NCI-H1092 treated with DMSO at 0.1 percent for 48 hours (cell line): ENCODE data around the gene PPP3CA.
"Not testable (repeated sequence)": the region's sequence is repeated elsewhere in the genome, so short reads cannot be mapped to it uniquely, and the experiment has no call there.

Experiments
- DNase-seq: peaks from one replicate; lab custom pipeline; 2025; lab: John Stamatoyannopoulos, UW

PPP3CA gene

DNA sequence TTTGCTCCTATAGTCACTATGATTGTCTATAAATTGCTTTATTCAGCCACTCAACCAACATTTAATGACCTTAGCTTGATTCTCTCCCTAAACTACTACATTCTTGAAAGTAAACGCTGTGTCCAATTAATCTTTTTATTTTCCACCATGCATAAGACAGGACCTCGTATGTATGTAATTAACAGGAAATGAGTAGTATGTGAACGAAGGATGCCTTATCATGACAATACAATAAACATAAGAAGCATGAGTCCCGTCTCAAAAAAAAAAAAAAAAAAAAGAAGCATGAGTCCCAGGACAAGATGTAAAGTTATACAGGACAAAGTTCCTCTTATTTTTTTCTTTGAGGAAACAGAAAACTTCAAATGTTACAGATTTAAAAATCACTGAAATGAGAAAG, 92.5 kb downstream of the PPP3CA start:
- no peak for DNase-seq

DNA sequence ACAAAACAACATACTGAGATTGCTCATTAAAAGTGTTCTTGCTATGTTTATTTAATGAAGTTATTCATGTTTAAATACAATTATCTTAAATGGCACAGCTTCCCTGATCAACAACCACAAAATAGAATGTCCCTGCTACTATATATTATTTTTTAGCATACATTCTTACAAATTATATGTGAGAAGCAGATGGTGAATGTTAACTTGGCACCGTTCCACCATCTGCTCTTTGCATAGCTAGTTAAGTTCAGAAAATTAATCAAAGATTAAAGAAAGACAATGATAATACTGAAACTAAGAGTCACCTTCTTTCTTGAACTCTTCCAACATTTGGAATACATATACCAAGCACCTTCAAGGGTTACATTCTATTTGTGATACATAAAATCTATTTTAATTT, 94.2 kb downstream of the PPP3CA start:
- DNase-seq: no peak

DNA sequence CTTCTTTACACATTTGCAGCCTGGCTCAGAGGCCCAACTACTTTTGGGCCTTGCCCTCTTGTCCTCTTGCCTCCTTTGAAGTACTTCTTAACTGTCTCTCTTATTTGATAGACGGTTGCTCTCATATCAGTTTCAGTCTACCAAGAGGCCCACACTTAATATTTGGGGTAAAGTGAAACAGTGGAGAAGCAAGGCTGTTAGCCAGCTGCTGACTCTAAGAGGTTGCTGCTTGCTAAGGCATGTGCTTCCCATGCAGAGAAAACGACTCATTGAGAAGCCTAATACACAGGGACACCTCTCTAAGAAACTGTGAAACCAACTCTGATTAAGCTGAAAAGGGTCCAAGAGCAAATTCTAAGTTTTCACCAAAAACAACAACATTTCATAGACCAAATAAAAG, 94.6 kb downstream of the PPP3CA start:
- no peak for DNase-seq

DNA sequence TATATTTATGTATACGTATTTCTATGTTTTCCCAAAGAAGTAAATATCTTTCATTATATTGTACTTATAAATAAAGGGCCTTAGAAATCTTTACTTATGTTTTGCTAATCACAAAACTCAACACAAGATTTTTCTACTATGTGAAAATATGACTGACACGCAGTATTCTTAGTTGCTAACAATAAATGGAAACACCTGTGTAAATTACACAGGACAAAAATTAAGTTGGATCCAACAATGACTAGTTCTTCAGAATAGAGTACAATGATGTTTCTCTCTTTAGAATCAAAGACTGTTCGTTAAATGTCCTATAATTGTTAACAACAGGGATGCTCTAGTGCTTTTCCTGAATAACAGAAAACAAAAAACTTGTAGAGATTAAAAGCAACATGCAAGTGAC, 96.1 kb downstream of the PPP3CA start:
- no peak for DNase-seq

DNA sequence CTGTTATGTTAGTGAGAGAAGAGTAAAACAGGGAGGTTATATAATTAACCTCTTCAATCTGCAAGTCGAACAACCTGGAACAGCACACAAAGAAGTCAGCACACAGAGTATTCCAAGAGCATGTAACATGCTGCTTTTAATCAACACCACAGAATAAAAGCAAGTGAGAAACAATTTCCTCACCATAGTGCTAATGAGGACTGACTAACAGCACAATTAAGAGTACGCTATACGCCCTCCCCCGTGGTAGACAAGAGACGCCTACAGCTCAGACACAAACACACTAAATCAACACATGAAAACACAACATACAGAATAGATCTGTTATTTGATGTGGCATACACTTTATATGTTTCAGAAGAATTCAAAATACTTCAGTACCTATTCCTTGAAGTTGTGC, 103.0 kb downstream of the PPP3CA start:
- DNase-seq: no peak

DNA sequence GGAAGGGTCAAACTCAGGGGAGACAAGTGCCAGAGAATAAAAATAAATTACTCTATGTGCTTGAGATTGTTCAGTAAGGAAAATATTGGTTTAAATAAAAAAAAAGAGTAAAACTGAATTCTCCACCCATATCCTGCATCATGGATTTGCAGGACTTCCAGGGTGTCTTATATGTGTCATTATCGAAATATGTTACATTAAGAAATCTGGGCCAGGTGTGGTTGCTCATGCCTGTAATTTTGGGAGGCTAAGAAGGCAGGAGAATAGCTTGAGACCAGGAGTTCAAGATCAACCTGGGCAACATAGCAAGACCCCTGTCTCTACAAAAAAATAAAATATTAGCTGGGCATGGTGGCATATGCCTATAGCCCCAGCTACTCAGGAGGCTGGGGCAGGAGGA, 104.9 kb downstream of the PPP3CA start:
- DNase-seq: no peak

DNA sequence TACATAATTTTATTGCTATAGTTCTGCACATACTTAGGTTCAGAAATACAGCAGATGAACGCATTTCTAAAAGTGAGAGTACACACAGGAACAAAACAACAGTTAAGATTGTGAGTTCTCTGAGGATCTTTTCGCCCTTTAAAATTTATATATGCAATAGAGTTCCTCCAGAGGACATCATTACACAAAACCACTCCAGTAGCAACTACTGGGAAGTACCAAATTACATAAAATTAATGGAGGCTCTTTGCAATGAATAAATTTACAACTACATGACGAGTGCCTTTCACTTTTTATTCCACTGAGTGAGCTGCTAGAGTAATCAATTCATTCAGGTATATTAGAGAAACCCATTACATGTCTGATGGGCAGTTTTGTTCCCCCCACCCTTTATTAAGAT, 107.2 kb downstream of the PPP3CA start:
- no peak for DNase-seq

DNA sequence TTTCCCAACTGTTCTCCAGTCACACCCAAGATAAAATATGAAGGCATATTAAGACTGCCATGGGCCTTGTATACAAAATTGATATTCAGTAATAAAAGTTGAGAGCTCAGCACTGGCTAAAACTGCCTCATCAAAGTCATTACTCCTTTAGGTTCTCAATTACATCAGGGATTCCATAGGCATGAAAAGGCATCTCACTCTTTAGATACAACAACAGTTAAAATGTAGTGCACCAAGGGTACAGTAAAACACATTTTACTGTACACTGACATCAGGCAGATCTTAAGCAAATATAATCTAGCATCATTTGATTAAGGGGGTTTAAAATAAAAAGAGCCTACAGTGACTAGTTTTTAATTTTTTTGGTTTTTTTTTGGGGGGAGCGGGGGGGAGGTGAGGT, 107.7 kb downstream of the PPP3CA start:
- no peak for DNase-seq

DNA sequence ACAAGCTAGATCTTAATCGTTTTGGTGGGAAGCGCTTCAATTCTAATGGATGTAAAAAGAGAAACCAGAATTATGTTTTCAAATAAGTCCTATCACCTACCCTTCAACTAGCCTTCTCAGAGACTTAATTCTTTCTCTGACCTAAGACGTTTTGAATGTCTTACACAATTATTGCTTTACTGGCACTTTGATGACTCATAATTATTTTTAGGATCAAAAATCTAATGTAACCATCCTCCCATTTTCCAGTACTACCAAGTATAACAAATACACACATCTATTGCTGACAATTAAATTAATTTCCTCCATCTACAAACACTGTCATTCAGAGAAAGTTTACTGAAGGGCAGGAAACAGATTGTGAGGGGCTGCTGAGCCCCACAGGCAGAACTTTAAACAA, 108.6 kb downstream of the PPP3CA start:
- DNase-seq: no peak

DNA sequence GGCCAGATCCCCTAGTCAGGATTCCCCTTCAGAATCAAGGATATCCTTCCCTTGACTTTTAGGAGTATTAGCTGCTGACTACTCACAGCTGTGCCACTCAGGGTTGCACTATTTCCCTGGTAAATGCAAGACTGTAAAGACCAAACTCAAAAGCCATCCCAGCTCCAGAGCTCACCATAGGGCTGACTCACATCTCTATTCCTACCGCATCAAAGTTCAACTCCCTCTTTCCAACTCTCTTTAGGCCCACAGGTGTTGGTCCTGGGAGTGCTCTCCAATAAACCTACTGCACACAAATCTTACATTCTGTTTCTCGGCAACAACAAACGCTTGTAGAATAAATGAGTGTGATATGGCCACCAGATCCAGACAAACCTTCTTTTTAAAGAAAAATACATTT, 109.6 kb downstream of the PPP3CA start:
- DNase-seq: no peak

DNA sequence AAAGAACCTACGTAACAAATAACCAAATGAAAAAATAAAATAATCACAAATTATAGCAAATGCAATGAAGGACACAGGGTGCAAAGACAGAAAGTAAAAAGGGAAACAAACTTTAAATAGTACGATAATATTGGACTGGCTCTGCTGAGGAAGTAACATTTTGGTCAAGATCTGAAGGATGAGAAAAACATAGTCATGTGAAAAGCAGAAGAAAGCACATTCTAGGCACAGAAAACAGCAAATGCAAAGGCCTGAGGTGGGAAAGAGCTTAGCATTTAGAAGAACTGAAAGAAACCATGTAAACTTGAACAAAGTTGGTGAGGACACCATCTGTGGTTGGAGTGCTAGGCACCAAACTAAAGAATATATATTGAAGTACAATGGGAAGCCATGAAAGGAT, 111.2 kb downstream of the PPP3CA start:
- no peak for DNase-seq

DNA sequence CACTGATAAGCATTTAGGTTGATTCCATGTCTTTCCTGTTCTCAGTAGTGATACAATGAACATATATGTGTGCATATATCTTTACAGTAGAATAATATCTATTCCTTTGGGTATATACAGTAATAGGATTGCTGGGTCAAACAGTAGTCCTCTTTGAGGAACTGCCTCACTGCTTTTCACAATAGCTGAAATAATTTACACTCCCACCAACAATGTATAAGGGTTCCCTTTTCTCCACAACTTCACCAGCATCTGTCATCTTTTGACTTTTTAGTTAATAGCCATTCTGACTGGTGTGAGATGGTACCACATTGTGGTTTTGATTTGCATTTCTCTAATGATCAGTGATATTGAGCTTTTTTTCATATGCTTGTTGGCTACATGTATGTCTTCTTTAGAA, 113.2 kb downstream of the PPP3CA start:
- not testable (repeated sequence) for DNase-seq

DNA sequence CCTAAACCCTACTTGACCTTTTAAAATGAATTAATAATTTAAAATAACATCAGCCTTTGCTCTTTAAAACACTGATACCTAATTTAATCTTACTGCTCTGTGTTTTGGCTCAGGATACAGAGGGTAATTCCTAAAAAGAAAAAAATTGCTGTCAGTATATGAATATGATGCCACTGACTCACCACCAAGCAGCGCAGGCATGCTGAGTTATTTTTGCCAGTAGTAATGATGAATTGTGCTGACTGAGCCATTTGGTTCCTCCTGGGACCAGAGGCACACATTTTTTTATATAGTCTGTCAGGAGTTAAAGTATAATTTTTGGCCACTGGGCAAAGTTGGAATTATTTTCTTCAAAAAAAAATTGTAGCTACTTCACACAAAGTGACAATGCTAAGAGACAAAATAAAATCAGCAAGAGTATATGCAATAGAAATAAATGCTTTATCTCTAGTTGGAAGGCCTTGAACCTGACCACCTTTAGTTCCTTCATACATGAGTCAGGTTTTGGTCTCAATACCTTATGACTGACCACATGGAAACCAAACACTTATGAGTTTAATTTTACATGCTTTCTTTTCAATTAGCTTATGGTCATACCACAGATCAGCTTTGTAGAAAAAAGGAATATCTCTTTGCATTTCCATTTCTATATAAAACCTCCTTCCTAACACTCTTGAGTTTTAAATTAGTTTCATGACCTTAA, 115.1 kb downstream of the PPP3CA start:
- DNase-seq: no peak

DNA sequence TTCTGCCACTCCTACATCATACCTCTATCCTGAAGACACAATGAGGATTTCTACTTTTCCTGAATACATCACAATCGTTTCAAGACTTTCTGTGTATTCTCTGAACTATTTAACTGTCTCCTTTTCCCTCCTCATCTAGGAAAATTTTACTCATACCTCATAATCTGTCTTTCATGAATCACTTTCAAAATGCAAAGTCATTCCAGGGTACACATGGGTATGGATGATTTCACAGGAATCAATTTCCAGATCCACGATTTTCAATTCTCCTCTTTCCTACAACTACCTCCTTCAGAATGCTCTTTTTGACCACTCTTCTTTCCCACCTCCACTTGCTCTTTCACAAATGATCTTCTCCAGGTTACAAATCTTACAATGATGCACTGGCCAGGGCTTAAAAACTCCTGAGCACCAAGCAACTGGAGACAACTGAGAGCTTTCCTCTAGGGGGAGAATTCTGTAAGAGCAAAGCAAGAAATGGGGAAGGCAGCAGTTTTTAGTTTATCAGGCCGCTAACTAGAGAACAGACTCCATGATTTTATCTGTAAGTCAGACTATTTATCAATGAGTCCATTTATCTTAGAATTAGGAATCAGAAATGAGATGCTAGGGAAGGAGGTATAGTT, 116.4 kb downstream of the PPP3CA start:
- DNase-seq: no peak

DNA sequence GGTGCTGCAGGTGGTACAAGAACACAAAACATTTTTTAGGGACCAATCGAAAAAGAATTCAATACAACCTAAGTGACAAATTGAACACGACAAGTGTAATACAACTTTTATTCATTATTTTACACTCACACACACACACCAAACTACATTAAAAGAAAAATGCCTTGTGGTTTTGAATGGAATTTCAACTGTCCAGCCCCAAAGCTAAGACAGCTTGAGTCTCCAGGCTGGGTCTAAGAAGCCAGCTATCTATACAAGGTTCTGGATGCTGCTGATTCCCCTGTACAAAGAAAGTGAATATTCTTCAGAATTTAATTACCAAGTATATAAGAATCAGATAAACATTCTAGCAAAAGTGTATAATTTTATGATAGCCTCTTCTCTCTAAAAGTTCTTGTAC, 118.2 kb downstream of the PPP3CA start:
- no peak for DNase-seq

DNA sequence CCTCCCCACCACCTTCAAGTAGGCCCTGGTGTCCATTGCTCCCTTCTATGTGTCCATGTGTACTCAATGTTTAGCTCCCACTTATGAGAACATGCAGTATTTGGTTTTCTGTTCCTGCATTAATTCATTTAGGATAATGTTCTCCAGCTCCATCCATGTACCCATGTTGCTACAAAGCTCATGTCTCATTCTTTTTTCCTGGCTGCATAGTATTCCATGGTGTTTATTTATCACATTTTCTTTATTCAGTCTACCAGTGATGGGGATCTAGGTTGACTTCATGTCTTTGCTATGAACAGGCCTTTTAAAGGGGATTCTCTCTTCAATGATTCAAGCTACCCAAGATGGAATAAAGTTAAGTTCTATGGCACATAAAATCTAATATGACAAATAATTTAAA, 119.6 kb downstream of the PPP3CA start:
- DNase-seq: no peak

DNA sequence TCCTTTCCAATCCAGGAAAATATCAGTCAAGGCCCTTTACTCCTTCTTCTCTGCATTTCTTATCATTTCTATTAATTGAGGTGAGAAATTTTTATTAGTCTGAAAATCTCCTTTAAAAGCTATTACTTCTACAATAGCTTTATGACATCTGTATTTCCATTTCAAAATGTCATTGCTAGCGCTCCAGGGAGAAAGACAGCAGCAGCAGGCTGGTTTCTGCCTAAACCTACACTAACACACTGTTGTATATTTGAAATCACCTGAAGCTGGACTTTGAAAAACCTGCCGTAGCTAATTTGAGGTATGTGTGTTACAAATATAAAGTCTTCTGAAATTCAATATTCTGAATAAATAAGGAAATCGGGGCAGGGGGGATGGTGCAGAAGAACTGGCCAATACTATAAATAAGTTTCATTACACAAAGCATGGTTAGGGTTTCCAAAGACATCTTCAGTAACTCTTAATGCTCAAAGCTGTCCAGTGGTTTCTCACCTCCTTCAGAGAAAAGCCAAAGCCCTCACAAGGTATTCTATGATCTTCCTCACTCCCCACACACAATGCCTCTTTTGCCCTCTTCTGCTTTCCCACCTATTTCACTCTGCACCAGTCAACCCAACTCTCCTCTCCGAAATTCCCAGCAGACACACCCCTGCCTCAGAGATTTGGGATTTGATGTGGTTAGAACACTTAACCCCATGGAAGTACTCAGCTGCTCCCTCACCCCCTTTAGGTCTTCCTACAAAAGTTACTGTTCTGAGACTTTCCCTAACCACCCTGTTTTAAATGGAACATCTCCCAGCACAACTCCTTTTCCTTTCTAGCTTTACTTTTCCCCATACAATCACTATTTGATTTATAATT, 122.7 kb downstream of the PPP3CA start:
- DNase-seq: no peak

DNA sequence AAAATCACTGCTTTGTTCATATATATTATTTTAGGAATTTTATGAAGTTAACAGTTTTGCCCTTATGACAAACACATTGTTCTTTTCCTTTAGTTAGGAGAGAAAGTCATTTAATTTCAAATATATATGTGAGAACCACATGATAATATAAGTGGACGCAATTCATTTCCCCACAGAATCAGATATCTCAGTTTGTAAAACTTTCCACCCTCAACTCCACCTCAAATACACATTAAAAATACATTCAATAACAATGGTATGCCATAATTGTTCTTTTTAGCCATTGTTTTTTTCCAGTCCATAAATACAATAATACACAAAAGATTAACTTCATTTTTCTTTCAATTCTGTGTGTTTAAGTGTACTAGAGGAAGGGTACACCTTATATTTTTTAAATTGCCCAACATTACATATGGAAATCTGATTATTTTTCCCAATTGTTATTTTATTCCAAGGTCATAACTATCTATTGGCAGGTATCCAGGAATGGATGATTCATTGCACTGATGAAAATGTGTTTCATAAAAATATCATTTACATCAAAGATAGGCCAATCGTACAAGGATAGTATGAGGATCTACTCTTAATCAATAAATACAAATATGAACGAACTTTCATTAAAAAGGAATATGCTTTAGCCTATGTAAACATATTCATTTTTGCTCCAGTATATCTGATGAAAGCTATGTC, 125.0 kb downstream of the PPP3CA start:
- DNase-seq: no peak

DNA sequence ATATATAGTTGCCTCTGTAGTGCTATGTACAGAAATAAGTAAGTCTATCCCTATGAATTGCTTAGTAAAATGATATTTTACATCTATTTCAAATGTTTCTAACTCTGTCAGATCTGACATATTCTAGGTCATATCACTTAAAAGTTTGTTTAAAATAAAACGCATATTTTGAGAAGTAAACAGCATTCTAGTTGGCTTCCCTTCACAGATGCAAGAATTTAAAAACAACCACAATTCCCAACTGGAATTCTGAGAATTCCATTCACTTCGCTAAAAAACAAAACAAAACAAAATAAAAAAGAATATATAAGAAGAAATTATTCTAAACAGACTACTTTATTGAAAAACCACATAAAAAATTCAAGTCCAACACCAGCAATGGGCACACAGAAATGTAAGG, 126.0 kb downstream of the PPP3CA start:
- no peak for DNase-seq

DNA sequence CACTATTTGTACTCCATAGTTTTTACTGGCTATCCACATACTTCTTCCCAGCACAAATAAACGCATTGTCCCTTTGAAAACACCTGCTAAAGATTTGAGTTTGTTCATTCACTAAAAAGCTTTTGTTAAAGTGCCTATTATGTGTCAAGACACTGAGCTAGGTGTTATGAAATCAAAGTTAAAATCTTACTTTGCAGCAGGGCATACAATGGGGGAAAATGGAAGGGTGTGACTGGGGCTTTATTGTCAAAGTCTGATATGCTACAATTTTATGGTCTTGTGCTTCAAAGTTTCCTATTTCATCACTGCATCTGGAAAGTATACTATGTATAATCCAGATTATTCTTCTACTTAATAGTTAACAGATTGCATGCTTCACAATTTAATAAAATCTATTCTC, 128.4 kb downstream of the PPP3CA start:
- no peak for DNase-seq

DNA sequence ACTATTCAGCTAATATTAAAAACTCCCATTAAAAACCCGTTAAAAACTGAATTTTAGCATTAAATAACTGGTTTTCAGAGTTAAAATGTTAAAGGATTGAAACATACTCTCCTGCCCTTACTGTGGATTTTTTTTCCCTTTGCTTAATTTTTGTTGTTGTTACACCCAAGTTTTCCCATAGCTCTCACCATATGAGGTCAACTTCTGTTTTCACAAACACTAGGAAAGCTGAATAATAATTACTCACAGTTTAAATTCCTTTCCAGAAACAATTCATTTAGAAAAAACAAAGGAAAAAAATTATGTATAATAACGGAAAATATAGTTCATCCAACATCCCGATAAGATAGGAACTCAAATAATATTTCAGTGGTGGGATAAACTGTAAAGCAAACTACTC, 129.0 kb downstream of the PPP3CA start:
- DNase-seq: no peak

DNA sequence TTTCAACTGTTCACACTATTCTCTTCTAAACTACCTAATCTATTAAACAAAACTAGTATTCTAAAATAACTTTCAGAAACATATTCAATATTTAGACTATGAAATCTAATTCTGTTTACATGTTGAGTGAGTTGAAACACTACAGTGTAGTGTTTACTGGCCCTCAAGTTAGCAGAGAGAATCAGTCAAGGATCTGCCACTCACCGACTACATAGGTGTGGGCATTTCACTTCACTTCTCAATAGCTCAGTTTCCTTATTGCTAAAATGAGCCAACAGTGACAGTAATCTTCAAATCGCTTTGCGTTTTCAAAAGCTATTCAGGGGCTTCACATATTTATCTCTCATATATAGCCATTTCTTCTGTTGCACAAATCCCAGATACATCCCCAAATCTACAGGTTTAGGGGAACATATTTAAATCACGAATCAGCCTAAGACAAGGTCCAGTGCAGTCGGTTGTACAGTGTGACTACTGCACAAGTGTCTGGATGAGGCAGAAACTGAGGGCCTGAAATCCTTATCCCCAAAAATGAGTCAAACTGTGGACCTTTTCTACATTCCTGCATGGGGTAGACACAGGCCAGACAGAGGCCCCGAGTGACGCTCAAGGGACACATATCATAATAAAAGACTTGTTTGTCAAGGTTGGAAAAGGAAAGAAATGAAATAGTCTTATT, 129.8 kb downstream of the PPP3CA start:
- no peak for DNase-seq
